AG04450 (cell line): ENCODE data around the gene NPC2. TPM values are rescaled to one million over a fixed set of nuclear protein-coding genes. Genes with fewer than 3 reads are reported as not detected.
"Not testable (repeated sequence)": the region's sequence is repeated elsewhere in the genome, so short reads cannot be mapped to it uniquely, and the experiment has no call there.

ENCODE experiments used
- CTCF ChIA-PET: fragments of 300-600, 350-600 bp; formaldehyde crosslinking; extraction: SDS; loops from one replicate; lab custom pipeline; 2022; ENCODE audit warnings: antibody characterized with exemption, inconsistent platforms; lab: Charles Lee
- POLR2A ChIA-PET: fragments of 350-600 bp; formaldehyde crosslinking; extraction: SDS; loops from one replicate; lab custom pipeline; 2021; ENCODE audit warnings: antibody characterized with exemption, inconsistent platforms; lab: Yijun Ruan, JAX
- DNase-seq: peaks from one replicate; pipeline ENCODE4 v3.0.0-alpha.2; 2011; ENCODE audit warnings: low read depth, low spot score
- H3K27ac ChIP-seq: one replicate; pipeline ENCODE4 v1.5.1; 2012; ENCODE audit warnings: low read depth, low read length, control low read depth
- H3K27me3 ChIP-seq: one replicate; pipeline ENCODE4 v1.6.0; 2012; ENCODE audit warnings: low read length; ENCODE audit not compliant: control insufficient read depth, insufficient read depth
- H3K4me3 ChIP-seq: 2 replicates; pipeline ENCODE4 v1.5.1; 2011; ENCODE audit warnings: mild to moderate bottlenecking, low read depth, low read length, control low read depth
- H3K9me3 ChIP-seq: 2 replicates; pipeline ENCODE4 v1.5.1; 2012; ENCODE audit warnings: low read length; ENCODE audit not compliant: control insufficient read depth, insufficient read depth
- CTCF ChIP-seq: IDR thresholded peaks from 2 replicates; pipeline ENCODE4 v1.5.1; 2011; ENCODE audit warnings: low read depth, low read length, control low read depth, inconsistent platforms
- polyA plus RNA-seq: library from polyadenylated mRNA; depleted of rRNA; stranded (reverse); fragments of >200 nt; gene quantifications from 2 replicates; pipeline ENCODE4 v1.2.3, GENCODE V29; 2011

NPC2 gene
- polyA plus RNA-seq, 1 experiment: 197 TPM

GRCh38 chr14:74456684-74457564, 36.2 kb downstream of the NPC2 start:
- POLR2A ChIA-PET: no interaction called here
- peaks cover 11% of the 10 kb centered on the region for H3K27me3 ChIP-seq
- DNase-seq: no peak
- TF ChIP-seq CTCF: no peak
- no peak overlapping the region for H3K27ac ChIP-seq
- H3K9me3 ChIP-seq: no peaks in the 10 kb centered on the region
- H3K4me3 ChIP-seq: no peak overlapping the region
- CTCF ChIA-PET: interaction anchor here (0.6 to 4.8 kb wide), 2 partner anchors 22 to 94 kb away, joined by 3 to 19 read pairs; no protein-coding TSS in a partner anchor

GRCh38 chr14:74454397-74454796, 38.7 kb downstream of the NPC2 start:
- H3K27me3 ChIP-seq: peaks cover 11% of the 10 kb centered on the region
- CTCF ChIA-PET, H3K9me3 ChIP-seq, H3K4me3 ChIP-seq, H3K27ac ChIP-seq, DNase-seq: not testable (repeated sequence)
- POLR2A ChIA-PET: interaction anchor here (1.0 kb wide), 1 partner anchor 39 kb away, joined by 3 read pairs; the partner anchor contains the start of genes ISCA2 and NPC2

- CTCF ChIA-PET: no interaction called here
- H3K9me3 ChIP-seq: no peaks in the 10 kb centered on the region
- peaks cover 32% of the 10 kb centered on the region for H3K27me3 ChIP-seq
- no peak for DNase-seq
- POLR2A ChIA-PET: no interaction called here
- no peak overlapping the region for H3K27ac ChIP-seq
- TF ChIP-seq CTCF: no peak
- H3K4me3 ChIP-seq: no peak overlapping the region
Measured at GRCh38 chr14:74444866-74445265, 48.2 kb downstream of the NPC2 start.

GRCh38 chr14:74442757-74443156, 50.3 kb downstream of the NPC2 start:
- no peak for TF ChIP-seq CTCF
- H3K4me3 ChIP-seq: no peak overlapping the region
- DNase-seq: no peak
- ChIA-PET POLR2A (no interaction called here), CTCF (no interaction called here)
- no peaks in the 10 kb centered on the region for H3K9me3 ChIP-seq
- no peak overlapping the region for H3K27ac ChIP-seq
- H3K27me3 ChIP-seq: peaks cover 27% of the 10 kb centered on the region

- no peak for DNase-seq
- Histone ChIP-seq H3K9me3 (no peaks in the 10 kb centered on the region), H3K4me3 (no peak overlapping the region), H3K27me3 (peaks cover 21% of the 10 kb centered on the region), H3K27ac (no peak overlapping the region)
- CTCF ChIA-PET: interaction anchor here (1.2 kb wide), 1 partner anchor 33 kb away, joined by 3 read pairs; no protein-coding TSS in a partner anchor
- no peak for TF ChIP-seq CTCF
- POLR2A ChIA-PET: no interaction called here
Measured at GRCh38 chr14:74441113-74441512, 52.0 kb downstream of the NPC2 start.
